G401.6 (cell line): ENCODE measurements around the gene DENND2C.

Experiments used
- FAIRE-seq: peaks from 2 replicates; lab custom pipeline; 2012; peaks lifted over from hg19 to GRCh38; lab: Jason Lieb, UNC

The DENND2C gene

DNA sequence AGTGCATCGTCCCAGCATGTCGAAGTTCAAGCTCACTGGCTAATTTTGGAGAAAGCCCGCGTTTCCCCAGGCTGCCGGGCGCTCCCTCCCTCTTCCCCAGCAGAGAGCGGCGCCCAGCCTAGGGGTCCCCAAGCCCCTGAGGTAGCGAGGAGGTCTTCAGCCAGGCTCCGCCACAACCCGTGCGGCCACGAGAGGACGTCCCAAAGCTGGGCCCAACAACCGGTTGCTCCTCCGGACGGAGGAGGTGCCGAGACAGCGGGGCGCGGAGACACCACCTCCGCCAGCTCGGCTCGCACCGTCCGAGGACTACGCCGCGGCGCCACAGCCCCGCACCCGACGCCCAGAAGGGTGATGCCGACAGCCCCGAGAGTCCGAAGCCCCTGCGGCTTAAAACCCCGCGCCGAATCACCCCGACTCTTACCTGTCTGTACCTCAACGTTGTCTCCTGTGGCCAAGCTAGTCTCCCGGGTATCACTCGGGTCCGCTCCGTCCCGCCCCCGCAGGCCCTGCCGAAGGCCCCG is at the start of gene DENND2C:
Gene DENND2C, minus strand, starts transcription at position 488 of the 521 bp plus-strand sequence. CDS start 44,065 bp downstream, outside the sequence.
- FAIRE-seq = no peak

DNA sequence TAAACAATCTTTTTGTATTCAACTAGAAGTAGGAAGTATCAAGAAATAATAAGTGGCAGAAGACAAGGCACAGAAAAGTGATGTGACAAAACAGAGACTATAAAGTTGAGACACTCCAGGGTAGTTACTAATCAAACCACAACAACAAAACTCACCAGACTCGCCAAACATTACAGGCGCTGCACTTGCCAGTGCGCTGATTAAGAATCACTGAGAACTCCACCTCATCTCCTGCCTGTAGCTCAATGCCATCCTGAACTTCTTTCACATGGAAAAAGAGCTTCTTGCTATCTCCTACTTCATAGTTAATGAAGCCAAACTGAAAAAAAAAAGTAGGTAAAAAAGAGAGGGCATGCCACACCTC is 49.6 kb upstream of the DENND2C start:
- FAIRE-seq = no peak

DNA sequence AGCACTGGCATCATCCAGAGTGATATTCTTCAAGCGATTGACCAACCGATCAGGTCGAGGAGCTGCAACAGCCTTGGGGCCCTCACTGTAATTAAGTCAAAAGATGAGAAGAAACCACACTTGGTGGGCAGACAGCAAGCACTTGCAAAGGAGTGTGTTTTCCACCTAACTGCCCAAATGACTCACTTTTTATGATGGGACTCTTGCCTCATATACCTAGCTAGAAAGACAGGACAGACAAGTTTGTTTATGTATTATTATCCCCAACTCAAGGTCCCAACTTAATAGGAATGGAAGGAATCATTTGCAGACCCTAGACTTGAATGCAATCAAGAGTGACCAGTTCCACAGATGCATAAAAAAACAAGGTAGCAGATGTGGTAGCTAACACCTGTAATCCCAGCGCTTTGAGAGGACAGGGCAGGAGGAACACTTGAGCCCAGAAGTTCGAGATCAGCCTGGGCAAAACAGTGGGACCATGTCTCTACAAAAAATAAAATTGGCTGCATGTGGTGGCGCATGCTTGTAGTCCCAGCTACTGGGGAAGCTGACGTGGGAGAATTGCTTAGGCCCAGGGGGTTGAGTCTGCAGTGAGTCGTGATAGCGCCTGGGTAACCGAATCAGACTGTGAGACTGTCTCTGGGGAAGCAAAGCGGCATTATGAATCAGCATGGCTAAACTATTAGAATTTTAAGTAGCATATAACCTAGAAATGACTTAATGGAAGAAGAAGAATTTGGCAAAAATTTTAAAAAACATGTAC is 49.0 kb upstream of the DENND2C start:
- FAIRE-seq = no peak

GRCh38 chr1:114716304-114717170 is 46.7 kb upstream of the DENND2C start, which contains the start of gene NRAS:
Gene NRAS (minus strand): TSS chr1:114716771. CDS start chr1:114716160, 611 bp downstream.
- FAIRE-seq = peak; percentile 85

DNA sequence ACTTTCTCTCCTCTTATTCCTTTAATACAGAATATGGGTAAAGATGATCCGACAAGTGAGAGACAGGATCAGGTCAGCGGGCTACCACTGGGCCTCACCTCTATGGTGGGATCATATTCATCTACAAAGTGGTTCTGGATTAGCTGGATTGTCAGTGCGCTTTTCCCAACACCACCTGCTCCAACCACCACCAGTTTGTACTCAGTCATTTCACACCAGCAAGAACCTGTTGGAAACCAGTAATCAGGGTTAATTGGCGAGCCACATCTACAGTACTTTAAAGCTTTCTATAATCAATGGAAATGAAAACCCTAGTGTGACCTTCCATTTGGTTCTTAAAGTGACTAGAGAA is 46.1 kb upstream of the DENND2C start:
- no peak for FAIRE-seq

DNA sequence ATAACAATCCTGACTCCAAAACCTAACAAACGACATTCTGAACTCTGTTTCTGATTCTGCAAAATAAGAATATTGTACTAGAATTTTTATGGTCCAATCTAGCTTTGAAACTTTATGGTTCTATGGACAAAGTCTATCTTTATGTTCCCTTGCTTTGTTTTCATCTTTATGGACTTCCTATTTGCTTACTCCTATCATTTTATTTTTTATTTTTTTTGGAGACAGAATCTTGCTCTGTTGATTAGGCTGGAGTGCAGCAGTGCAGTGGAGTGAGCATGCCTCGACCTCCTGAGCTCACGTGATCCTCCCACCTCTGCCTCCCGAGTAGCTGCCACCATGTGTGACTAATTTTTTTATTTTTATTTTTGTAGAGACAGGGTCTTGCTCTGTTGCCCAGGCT is 43.1 kb upstream of the DENND2C start:
- FAIRE-seq = no peak

GRCh38 chr1:114710360-114710759 is 40.5 kb upstream of the DENND2C start:
- no peak for FAIRE-seq

DNA sequence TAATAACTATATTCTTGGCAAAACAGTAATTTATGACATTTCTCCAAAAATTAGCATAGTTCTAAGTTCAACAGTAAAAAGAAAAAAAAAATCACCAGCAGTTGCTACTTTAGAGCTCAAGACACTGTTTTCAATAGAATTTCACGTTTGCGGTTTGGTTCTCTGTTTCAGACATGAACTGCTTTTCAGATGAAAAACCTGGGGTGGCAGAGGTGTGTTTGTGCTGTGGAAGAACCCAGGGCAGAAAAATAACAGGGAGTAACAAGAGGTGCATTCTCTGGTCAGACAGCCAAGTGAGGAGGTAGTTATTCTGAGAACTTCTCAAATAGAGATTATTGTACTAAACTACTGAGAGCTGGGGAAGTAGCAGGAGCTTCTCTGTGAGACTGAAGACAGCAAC is 37.8 kb upstream of the DENND2C start:
- FAIRE-seq = no peak

DNA sequence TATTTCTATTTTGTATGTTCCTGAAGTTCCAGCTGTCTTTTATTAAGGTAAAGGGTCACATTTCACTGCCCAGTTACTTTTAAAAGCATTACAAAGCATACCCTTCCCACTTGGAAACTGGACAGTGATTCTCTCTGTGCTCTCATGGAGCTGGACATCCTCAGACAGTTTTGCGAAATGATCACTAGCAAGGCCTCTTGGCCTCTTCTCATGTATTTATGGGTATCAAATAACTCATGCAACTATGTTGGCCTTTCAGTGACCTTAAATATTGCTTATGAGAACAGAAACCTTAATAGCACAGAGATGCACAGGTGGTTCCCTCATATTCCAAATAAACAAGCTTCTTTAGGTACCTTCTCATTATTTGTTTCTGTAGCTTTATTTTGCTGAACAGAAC is 33.4 kb upstream of the DENND2C start:
- FAIRE-seq = no peak

DNA sequence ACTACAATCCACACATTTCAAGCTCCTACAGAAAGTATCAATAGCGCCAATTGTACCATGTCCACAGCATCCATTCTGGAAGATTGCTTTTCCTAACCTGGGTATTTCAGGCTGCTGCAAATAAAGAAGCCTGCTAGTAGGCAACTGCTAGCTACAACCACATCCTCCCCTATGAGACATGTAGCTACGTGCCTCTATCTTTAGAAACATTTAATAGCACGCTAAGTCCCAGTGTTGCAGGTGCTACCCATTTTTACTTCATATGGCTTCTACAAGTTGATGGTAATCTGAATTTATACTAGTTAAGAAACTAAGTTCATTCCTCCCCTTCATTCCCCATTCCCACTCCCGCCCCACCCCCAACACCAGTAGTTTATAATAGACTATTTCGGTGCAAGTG is 32.9 kb upstream of the DENND2C start:
- no peak for FAIRE-seq

GRCh38 chr1:114701931-114702330 is 32.1 kb upstream of the DENND2C start:
- no peak for FAIRE-seq

DNA sequence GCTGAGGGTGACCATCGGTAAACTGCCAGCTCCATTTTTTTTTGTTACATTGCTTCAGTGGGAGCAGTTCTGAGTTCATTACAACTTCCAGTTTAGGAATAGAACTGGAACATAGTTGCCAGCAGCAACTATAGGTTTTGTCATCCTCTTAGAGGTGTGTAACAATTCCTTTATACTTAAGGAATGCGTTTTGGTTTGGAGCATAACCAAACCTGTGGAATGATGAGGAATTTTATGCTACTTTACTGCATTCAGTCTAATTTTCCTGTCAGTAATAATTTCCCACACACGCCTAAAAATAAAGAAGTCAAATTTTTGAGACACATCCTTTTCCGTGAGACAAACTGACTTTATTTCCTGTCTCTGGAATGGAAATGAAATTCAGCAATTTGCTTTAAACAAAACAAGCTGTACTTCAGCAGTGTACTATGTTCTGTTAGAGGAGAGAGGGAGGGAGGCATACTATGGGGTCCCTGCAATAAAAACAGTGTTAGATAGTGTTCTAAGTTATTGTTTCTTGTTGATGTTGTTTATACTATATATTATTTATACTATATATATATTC is 30.3 kb upstream of the DENND2C start:
- no peak for FAIRE-seq

GRCh38 chr1:114696810-114697209 is 27.0 kb upstream of the DENND2C start:
- FAIRE-seq = no peak

DNA sequence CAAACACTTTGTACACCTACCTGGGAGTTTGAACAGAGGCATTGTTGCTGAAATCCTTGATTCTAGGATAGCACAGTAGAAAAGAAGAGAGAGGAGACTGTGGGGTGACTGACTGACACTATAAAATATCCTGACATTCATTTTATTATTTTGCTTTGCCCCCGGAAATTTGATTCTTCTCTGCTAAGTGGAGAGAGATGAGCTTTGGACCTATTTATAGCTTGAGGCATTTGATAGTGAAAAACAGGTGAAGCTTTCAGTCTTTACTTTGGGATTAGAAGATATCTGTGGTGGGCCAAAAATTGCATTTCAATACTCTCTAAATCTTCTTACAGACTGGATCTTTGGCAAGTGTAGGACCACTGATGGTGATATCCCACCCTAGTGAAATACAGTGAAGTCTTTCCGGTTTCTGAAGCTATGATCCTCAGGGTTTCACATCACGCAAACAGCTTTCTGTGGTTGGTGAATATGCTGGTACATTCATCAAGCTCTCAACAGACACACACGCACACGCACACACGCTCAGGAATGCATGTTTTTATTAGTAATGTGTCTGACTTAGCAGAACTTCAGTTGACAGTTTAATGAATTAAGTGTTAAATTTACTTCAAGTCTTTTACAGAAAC is 25.7 kb upstream of the DENND2C start, which contains the start of gene AMPD1:
Gene AMPD1, minus strand, starts transcription at position 117 of the 629 bp plus-strand sequence. Its CDS starts 75 bp downstream, at position 42.
- FAIRE-seq = no peak

DNA sequence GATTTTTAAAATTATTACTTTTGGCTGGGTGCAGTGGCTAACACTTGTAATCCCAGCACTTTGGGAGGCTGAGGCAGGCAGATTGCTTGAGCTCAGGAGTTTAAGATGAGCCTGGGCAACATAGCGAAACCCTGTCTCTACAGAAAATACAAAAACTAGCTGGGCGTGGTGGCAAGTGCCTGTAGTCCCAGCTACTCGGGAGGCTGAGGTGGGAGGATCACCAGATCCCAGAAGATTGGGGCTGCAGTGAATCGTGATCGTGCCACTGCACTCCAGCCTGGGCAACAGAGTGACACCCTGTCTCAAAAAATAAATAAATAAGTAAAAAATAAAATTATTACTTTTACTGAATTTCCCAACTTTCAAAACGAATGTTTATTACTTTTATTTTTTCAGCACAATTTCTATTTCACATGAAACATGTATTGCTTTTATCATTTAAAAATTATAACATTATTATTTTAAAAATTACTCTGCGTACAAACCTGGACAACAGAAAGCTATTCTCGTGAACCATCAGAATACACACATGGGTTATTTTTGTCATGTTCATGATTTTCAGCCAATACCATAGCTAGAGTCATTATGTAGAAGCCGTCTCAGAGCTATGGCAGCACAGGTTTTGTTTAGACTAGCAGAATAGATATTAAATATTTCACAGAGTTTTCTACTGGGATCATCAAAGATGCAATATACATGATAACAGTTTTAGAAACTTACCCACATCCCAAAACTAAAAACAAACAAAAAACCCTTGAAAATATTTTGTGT is 24.9 kb upstream of the DENND2C start:
- FAIRE-seq = no peak

DNA sequence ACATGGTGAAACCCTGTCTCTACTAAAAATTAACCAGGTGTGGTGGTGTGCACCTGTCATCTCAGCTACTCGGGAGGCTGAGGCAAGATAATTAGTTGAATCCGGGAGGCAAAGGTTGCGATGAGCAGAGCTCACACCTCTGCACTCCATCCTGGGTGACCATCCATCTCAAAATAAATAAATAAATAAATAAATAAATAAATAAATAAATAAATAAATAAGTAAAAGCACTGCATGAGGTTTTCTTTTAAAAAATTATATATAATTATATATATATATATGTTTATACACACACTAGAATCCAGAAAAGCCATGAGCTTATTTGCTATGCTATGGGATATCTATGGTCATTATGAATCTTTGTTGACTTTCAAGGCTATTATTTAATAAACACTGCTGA is 23.1 kb upstream of the DENND2C start:
- no peak for FAIRE-seq

DNA sequence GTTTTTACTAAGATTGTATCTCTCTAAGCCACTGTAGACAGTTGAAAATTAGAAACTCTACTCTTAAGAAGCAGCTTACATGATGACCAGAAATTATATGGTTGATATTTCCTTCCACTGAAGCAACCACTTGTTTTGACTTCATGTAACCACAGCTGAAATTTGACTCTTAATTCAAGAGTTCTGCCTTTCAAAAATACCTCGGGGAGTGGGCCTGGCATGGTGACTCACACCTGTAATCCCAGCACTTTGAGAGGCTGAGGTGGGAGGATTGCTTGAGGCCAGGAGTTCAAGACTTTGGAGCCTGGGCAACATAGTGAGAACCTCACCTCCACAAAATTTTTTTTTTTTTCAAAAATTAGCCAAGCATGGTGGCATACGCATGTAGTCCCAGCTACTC is 21.2 kb upstream of the DENND2C start:
- FAIRE-seq = no peak

- no peak for FAIRE-seq
Measured at GRCh38 chr1:114690148-114690547, 20.3 kb upstream of the DENND2C start.

- no peak for FAIRE-seq
Measured at GRCh38 chr1:114688526-114688925, 18.7 kb upstream of the DENND2C start.

DNA sequence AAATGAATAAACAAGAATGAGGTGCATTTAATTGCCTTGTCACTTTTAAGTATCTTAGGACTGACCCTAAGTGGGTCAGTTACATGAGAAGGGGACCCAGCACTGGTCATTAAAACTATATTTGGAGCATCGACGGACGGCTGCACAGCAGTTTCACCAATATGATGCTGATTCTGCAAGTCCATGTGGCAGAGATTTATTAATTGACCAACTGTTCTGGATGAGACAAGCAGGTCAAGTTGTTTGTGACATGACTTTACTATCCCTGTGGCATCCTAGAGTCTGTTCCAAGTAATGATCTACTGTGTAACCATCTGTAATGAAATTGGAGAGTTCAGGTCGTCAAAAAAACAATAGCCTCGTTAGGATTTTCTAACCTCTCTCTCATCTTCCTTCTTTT is 16.0 kb upstream of the DENND2C start:
- no peak for FAIRE-seq

- no peak for FAIRE-seq
Measured at GRCh38 chr1:114677691-114678090, 7.8 kb upstream of the DENND2C start.

- FAIRE-seq = no peak
Measured at GRCh38 chr1:114676115-114676514, 6.3 kb upstream of the DENND2C start.
